Keratinocyte (primary cell): ENCODE measurements around the gene AFDN. TPM values are rescaled to one million over a fixed set of nuclear protein-coding genes. Genes with fewer than 3 reads are reported as not detected.

ENCODE experiments used
- DNase-seq: peaks from one replicate; pipeline ENCODE4 v3.0.0-alpha.2; 2011; ENCODE audit warnings: low read depth, missing footprints, low spot score
- FAIRE-seq: peaks from 2 replicates; lab custom pipeline; 2011; peaks lifted over from hg19 to GRCh38; lab: Jason Lieb, UNC
- H2AFZ ChIP-seq: 2 replicates; pipeline ENCODE4 v1.6.0; 2012; ENCODE audit warnings: low read length, control low read depth, inconsistent platforms; ENCODE audit not compliant: control insufficient read depth
- H3K27ac ChIP-seq: 2 replicates; pipeline ENCODE4 v1.5.1; 2011; ENCODE audit warnings: low read length; ENCODE audit not compliant: control insufficient read depth, insufficient read depth
- H3K27me3 ChIP-seq: 3 replicates; pipeline ENCODE4 v1.6.0; 2011; ENCODE audit warnings: low read length; ENCODE audit not compliant: control insufficient read depth, insufficient read depth; ENCODE audit errors: extremely low read depth
- H3K36me3 ChIP-seq, 2 experiments: 2 replicates in 1 of 2; 3 replicates in 1 of 2; pipeline ENCODE4 v1.5.1; 2011; ENCODE audit warnings: low read length in 2 of 2, mild to moderate bottlenecking in 1 of 2; ENCODE audit not compliant: control insufficient read depth in 2 of 2, insufficient read depth in 2 of 2; ENCODE audit errors: extremely low read depth in 1 of 2
- H3K4me1 ChIP-seq: 3 replicates; pipeline ENCODE4 v1.5.1; 2011; ENCODE audit warnings: low read length; ENCODE audit not compliant: control insufficient read depth, insufficient read depth; ENCODE audit errors: extremely low read depth
- H3K4me2 ChIP-seq: 3 replicates; pipeline ENCODE4 v1.6.0; 2011; ENCODE audit warnings: low read depth, low read length; ENCODE audit not compliant: control insufficient read depth, insufficient read depth; ENCODE audit errors: extremely low read depth
- H3K4me3 ChIP-seq, 3 experiments: fragments of 200-600 bp in 1 of 3; sonication (generic) in 1 of 3; 2 replicates in 2 of 3; 3 replicates in 1 of 3; pipeline ENCODE4 v1.5.1; 2011 to 2016; ENCODE audit warnings: low read length in 3 of 3, mild to moderate bottlenecking in 3 of 3, control low read depth in 2 of 3, inconsistent platforms in 1 of 3, low read depth in 1 of 3, mixed read lengths in 1 of 3, mixed run types in 1 of 3, moderate library complexity in 1 of 3; ENCODE audit not compliant: control insufficient read depth in 2 of 3, insufficient read depth in 2 of 3; ENCODE audit errors: extremely low read depth in 1 of 3
- H3K79me2 ChIP-seq: 2 replicates; pipeline ENCODE4 v1.6.0; 2012; ENCODE audit warnings: low read length; ENCODE audit not compliant: control insufficient read depth, insufficient read depth
- H3K9ac ChIP-seq: 3 replicates; pipeline ENCODE4 v1.6.0; 2011; ENCODE audit warnings: low read length; ENCODE audit not compliant: control insufficient read depth, insufficient read depth; ENCODE audit errors: extremely low read depth
- H3K9me1 ChIP-seq: 3 replicates; pipeline ENCODE4 v1.6.0; 2011; ENCODE audit warnings: low read length; ENCODE audit not compliant: control insufficient read depth, insufficient read depth; ENCODE audit errors: extremely low read depth
- H3K9me3 ChIP-seq: 2 replicates; pipeline ENCODE4 v1.5.1; 2012; ENCODE audit warnings: low read depth, low read length; ENCODE audit not compliant: control insufficient read depth
- H4K20me1 ChIP-seq: 3 replicates; pipeline ENCODE4 v1.6.0; 2011; ENCODE audit warnings: low read length; ENCODE audit not compliant: control insufficient read depth, insufficient read depth; ENCODE audit errors: extremely low read depth
- EZH2 ChIP-seq: IDR thresholded peaks from one replicate; pipeline ENCODE4 v1.6.1; 2012; ENCODE audit warnings: inconsistent platforms, mild to moderate bottlenecking, low read length, moderate library complexity
- dilution Hi-C: fragments of 300-500 bp; cut with MboI; formaldehyde crosslinking; loops from one replicate; pipeline ENCODE4 v1.7.0; 2020; ENCODE audit warnings: low sequenced_read_pairs; ENCODE audit not compliant: extremely low pct_ligation_motif_present
- polyA plus RNA-seq, 5 experiments: library from polyadenylated mRNA; depleted of rRNA in 3 of 5; stranded (reverse) in 3 of 5; stranded (forward) in 1 of 5; unstranded in 1 of 5; fragments of >200 nt; gene quantifications; 1 replicate in 1 of 5; 2 replicates in 3 of 5; 3 replicates in 1 of 5; pipeline versions ENCODE4 v1.2.1 to v1.2.3, GENCODE V29; 2011 to 2012; ENCODE audit warnings: missing spikeins in 2 of 5, low read depth in 1 of 5, low replicate concordance in 1 of 5
- TF ChIP-seq, protein P1 (sequence below), 3 experiments: IDR thresholded peaks in 1 of 3; conservative IDR thresholded peaks in 1 of 3; optimal IDR thresholded peaks in 1 of 3; 2 replicates in 2 of 3; 3 replicates in 1 of 3; pipeline versions ENCODE3 to v1.5.1; 2011; ENCODE audit warnings: low read length in 3 of 3, mild to moderate bottlenecking in 3 of 3, moderate library complexity in 2 of 3, control low read depth in 1 of 3, inconsistent platforms in 1 of 3; ENCODE audit not compliant: insufficient read depth in 2 of 3; ENCODE audit errors: extremely low read depth in 1 of 3

Gene AFDN
- polyA plus RNA-seq, 1 donor (not counting 4 experiments of a cell fraction or from before 2014, with no cell fraction given) = 46.5 TPM

DNA sequence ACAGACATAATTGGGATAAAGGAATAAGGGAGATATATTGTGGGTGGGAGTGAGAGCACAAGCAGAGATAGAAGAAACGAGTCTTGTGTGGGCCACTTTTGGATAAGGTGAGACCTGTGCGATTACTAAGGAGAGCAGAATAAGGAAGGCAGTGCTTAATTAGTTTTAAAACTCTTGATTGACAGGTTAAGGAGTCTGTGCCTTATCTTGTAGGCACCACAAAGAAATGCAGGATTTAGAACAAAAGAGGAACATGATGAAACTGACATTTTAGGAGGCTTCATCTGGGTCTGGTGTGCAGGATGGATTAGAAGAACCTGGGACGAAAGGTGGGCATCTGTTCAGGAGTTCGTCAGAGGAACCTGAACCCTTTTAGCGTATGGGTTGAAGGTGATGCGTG, 100.5 kb downstream of the AFDN start:
- Histone ChIP-seq H2AFZ (no peak overlapping the region), H3K9ac (no peak overlapping the region), H3K27me3 (no peaks in the 10 kb centered on the region), H3K27ac (no peak overlapping the region), H3K4me1 (peaks cover under 1% of the 10 kb centered on the region), H3K9me1 (no peaks in the 10 kb centered on the region), H3K36me3 (peaks cover 13 to 16% of the 10 kb centered on the region in 2 experiments), H3K9me3 (no peaks in the 10 kb centered on the region), H3K4me3 (no peak overlapping the region), H3K4me2 (no peak overlapping the region), H3K79me2 (no peaks in the 10 kb centered on the region), H4K20me1 (no peaks in the 10 kb centered on the region)
- FAIRE-seq = no peak
- dilution Hi-C loops = no loop called here
- no peak for DNase-seq
- TF ChIP-seq EZH2 = no peak

DNA sequence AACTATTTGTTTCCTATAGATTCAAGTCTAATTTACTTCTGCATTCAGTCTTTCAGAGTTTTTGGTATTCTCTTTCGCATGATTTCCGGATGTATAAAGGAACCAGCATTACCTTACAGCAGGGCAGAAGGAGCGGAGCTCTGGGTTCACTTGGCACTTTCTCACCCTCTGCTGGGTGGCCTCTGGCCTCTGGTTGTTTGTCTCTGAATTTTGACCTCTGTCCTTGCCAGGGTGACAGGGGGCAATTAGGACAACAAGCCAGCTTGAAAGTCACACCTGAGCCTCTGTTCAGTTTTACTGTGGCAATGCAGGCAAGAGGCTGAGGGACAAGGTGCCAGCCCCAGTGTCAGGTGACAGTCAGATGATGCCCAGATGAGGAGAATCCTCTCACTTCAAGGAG, 101.4 kb downstream of the AFDN start:
- no peak overlapping the region for H3K4me2 ChIP-seq
- peaks cover 13 to 16% of the 10 kb centered on the region in 2 experiments for H3K36me3 ChIP-seq
- peaks cover 7% of the 10 kb centered on the region for H3K4me1 ChIP-seq
- H4K20me1 ChIP-seq = no peaks in the 10 kb centered on the region
- TF ChIP-seq, protein P1, sequence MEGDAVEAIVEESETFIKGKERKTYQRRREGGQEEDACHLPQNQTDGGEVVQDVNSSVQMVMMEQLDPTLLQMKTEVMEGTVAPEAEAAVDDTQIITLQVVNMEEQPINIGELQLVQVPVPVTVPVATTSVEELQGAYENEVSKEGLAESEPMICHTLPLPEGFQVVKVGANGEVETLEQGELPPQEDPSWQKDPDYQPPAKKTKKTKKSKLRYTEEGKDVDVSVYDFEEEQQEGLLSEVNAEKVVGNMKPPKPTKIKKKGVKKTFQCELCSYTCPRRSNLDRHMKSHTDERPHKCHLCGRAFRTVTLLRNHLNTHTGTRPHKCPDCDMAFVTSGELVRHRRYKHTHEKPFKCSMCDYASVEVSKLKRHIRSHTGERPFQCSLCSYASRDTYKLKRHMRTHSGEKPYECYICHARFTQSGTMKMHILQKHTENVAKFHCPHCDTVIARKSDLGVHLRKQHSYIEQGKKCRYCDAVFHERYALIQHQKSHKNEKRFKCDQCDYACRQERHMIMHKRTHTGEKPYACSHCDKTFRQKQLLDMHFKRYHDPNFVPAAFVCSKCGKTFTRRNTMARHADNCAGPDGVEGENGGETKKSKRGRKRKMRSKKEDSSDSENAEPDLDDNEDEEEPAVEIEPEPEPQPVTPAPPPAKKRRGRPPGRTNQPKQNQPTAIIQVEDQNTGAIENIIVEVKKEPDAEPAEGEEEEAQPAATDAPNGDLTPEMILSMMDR (optimal IDR thresholded peaks at IDR 0.05 in 1 of 3, IDR thresholded peaks at IDR 0.05 in 1 of 3, conservative IDR thresholded peaks at IDR 0.05 in 1 of 3; ENCODE audit: extremely low read depth in 1 of 3, insufficient read depth in 2 of 3, low read length in 3 of 3) = no peak
- no peak for TF ChIP-seq EZH2
- H3K79me2 ChIP-seq = no peaks in the 10 kb centered on the region
- dilution Hi-C loops = no loop called here
- H3K4me3 ChIP-seq = no peak overlapping the region
- no peaks in the 10 kb centered on the region for H3K9me1 ChIP-seq
- no peak overlapping the region for H3K9ac ChIP-seq
- H3K27me3 ChIP-seq = no peaks in the 10 kb centered on the region
- no peak overlapping the region for H2AFZ ChIP-seq
- FAIRE-seq (no peak), DNase-seq (no peak)
- H3K9me3 ChIP-seq = no peaks in the 10 kb centered on the region
- H3K27ac ChIP-seq = no peak overlapping the region

DNA sequence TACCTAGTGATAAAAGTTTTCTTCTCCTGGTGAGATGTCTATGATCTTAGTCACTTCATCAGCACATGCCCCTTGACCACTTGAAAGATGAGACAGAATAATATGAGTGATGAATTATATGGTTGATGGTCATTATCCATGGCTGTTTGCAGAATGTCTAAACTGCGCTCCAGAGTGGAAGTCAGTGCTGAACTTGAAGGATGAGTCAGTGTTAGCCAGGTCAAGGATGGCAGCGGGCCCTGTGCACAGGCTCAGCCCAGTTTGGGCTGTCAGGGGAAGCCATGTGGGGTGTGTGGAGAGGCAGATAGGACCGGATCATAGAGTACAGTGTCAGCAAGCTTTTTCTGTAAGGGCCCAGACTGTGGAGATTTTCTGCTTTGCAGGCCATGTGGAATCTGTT, 103.6 kb downstream of the AFDN start:
- Histone ChIP-seq H3K79me2 (no peaks in the 10 kb centered on the region), H3K4me2 (no peak overlapping the region), H3K9me3 (no peaks in the 10 kb centered on the region), H2AFZ (no peak overlapping the region), H3K27ac (no peak overlapping the region), H3K36me3 (peaks cover 8 to 15% of the 10 kb centered on the region in 2 experiments), H3K27me3 (no peaks in the 10 kb centered on the region), H4K20me1 (no peaks in the 10 kb centered on the region), H3K4me3 (no peak overlapping the region), H3K4me1 (peaks cover 7% of the 10 kb centered on the region), H3K9ac (no peak overlapping the region), H3K9me1 (no peaks in the 10 kb centered on the region)
- DNase-seq (no peak), FAIRE-seq (no peak)
- dilution Hi-C loops = no loop called here
- TF ChIP-seq, protein P1 (optimal IDR thresholded peaks at IDR 0.05 in 1 of 3, IDR thresholded peaks at IDR 0.05 in 1 of 3, conservative IDR thresholded peaks at IDR 0.05 in 1 of 3; ENCODE audit: extremely low read depth in 1 of 3, insufficient read depth in 2 of 3, low read length in 3 of 3) = no peak
- no peak for TF ChIP-seq EZH2
